A673 (cell line): Measurements from ENCODE around the gene IQCM.

Experiments used
- EZH2 ChIP-seq: fragments of 200-600 bp; sonication (generic); IDR thresholded peaks from 2 replicates; pipeline ENCODE4 v1.6.1; 2017; ENCODE audit warnings: borderline replicate concordance, low read depth, mild to moderate bottlenecking, mixed read lengths, antibody characterized with exemption, low read length; ENCODE audit not compliant: poor library complexity, severe bottlenecking
- TF ChIP-seq, protein P1 (sequence below): fragments of 300-800, 200-600 bp; sonication (generic); conservative IDR thresholded peaks from 2 replicates; pipeline ENCODE4 v1.5.1; 2017; ENCODE audit warnings: low read depth, mild to moderate bottlenecking, antibody characterized with exemption, low read length, moderate library complexity, mixed read lengths

GRCh38 chr4:149347139-149347538 lies 468.5 kb downstream of the IQCM start:
- no peak for TF ChIP-seq EZH2
- TF ChIP-seq, protein P1, sequence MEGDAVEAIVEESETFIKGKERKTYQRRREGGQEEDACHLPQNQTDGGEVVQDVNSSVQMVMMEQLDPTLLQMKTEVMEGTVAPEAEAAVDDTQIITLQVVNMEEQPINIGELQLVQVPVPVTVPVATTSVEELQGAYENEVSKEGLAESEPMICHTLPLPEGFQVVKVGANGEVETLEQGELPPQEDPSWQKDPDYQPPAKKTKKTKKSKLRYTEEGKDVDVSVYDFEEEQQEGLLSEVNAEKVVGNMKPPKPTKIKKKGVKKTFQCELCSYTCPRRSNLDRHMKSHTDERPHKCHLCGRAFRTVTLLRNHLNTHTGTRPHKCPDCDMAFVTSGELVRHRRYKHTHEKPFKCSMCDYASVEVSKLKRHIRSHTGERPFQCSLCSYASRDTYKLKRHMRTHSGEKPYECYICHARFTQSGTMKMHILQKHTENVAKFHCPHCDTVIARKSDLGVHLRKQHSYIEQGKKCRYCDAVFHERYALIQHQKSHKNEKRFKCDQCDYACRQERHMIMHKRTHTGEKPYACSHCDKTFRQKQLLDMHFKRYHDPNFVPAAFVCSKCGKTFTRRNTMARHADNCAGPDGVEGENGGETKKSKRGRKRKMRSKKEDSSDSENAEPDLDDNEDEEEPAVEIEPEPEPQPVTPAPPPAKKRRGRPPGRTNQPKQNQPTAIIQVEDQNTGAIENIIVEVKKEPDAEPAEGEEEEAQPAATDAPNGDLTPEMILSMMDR: no peak
